ENCODE data around the gene RBMS3.

RBMS3 gene

DNA sequence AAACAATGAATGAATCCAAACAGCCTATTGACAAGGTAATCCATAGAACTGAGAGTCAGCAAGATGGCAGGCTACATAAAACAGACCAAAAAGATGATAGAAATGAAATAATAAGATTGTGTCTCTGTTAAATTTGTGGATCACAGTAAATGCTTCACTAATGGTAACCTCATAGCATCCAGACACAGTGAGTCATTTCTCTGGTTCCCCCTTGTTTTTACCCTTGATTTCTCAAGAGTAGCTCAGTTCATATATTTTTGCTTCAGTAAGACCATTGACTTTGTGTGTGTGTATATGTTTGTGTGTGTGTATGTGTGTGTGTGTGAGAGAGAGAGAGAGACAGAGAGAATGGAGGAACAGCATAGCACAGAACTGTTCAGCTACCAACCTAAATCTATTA lies 546.9 kb downstream of the RBMS3 start:
- in situ Hi-C loops (cut with HindIII; ENCODE audit: low sequenced_read_pairs), result no loop called here

DNA sequence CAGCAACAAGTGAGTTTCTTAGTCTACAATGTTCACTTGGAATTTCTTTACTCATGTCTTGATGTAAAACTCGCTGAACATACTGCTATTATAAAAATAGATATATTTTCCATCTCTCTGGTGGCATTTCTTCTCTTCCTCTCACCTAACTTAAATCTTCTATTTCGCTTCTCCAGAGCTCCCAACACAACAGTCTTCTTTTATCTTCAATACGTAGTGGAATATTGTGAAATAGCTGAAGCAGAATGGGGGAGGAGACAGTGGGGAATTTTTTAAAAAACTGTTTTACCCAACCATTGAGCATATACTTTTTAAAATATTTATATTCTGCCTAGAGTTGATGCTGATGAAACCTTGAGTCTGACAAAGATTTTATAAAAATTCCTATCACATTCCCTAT lies 548.5 kb downstream of the RBMS3 start:
- in situ Hi-C loops (cut with HindIII; ENCODE audit: low sequenced_read_pairs), result no loop called here

DNA sequence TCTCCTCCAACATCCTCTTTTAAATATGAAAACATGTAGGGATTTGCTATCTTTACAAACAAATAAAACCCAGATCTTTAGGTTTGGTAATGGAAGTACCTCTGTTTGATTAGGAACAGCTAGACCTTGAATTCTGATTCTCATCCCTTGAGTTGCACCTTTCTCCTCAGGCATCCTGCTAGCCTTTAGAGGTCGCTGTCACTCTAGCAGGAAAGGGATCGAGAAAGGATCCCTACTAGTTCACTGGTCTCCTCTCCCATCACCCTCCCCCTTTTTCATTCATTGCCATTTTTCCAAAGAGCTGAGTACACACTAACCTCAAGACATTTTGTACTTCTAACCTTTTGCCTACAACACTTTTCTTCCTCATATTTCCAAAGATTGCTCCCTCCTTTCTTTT lies 569.8 kb downstream of the RBMS3 start:
- in situ Hi-C loops (cut with HindIII; ENCODE audit: low sequenced_read_pairs), result no loop called here

DNA sequence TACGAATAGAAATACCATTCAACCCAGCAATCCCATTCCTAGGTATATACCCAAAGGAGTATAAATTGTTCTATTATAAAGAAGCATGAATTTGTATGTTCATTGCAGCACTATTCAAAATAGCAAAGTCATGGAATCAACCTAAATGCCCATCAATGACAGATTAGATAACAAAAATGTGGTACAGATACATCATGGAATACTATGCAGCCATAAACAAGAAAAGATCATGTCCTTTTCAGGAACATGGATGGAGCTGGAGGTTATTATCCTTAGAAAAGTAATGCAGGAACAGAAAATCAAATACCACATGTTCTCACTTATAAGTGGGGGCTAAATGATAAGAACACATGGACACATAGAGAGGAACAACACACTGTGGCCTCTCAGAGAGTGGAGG lies 571.9 kb downstream of the RBMS3 start:
- in situ Hi-C loops (cut with HindIII; ENCODE audit: low sequenced_read_pairs), result no loop called here

DNA sequence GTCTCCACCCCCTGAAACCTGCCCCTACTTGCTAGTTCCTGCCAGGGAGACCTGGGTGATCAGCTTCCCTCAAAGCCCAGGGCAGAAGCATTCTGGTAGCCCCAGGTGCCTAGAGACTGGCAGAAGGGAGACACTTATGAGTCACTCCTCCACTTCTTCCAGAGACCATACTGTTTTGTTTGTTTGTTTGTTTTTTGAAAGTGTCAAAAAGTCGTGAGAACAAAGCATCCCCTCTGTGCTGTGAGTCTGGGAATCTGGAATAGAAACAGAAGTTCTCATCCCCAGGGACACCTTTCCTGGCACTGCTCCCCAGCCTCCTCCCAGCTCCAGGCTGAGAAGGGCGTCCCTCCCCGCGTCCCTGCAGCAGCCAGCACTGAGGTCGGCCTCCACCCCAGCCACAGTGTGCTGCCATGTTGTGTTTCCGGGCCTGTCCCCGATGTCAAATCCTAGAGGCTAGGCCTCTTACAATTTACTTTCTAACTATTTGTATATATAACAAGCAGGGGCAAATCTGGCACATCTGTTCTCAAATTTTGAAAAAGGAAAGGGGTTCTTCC lies 573.0 kb downstream of the RBMS3 start:
- in situ Hi-C loops (cut with HindIII; ENCODE audit: low sequenced_read_pairs), result no loop called here

DNA sequence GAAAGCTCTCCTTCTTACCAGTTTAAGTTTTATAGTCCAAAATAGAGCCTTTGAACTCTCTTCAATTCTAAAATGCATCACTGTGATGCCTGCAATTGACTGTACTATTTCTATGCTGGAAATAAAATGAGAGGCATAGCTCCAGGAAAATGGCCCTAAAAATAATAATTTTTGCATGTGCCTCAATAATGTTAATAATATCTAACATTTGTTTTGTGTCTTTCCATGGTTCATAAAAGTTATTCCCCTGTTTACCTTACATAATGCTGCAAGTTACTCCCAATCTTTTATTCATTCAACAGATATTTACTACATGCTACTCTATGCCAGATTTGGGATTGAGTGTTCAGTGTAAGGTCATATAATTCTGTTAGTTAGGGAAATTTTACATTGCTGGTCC lies 574.0 kb downstream of the RBMS3 start:
- in situ Hi-C loops (cut with HindIII; ENCODE audit: low sequenced_read_pairs), result no loop called here

DNA sequence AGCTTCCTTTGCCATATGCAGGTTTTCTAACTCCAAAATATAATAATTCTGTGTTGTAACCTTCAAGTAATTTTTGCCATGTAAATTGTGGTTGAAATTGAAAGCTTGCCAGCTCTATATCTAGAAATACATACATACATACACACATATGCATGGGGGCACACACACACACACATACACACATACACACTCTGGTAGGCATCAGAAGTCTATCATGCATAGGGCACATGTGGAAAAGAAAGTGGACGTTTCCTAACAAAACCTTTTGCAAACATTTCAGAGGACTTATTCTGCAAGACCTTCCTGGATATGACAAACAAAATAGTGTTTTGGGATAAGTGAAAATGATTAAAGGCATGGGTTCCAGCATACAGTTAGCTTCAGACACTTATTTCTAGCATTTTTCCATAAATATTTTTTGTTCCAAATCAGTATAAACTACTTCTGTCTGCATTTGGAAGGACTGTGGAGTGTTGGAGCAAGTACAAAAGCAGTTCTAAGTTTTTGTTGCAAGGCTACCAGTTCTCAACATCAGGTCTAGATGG lies 578.9 kb downstream of the RBMS3 start:
- in situ Hi-C loops (cut with HindIII; ENCODE audit: low sequenced_read_pairs), result no loop called here

DNA sequence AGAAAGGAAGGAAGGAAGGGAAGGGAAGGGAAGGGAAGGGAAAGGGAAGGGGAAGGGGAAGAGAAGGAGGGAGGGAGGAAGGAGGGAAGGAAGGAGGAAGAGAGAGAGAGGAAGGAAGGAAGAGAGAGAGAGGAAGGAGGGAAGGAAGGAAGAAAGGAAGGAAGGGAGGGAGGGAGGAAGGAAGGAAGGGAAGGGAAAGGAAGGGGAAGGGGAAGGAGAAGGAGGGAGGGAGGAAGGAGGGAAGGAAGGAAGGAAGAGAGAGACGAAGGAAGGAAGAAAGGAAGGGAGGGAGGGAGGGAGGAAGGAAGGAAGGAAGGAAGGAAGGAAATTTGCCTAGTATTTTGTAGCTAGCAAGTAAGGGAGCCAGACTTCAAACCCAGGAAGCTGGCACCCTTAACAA lies 583.9 kb downstream of the RBMS3 start:
- in situ Hi-C loops (cut with HindIII; ENCODE audit: low sequenced_read_pairs), result no loop called here

DNA sequence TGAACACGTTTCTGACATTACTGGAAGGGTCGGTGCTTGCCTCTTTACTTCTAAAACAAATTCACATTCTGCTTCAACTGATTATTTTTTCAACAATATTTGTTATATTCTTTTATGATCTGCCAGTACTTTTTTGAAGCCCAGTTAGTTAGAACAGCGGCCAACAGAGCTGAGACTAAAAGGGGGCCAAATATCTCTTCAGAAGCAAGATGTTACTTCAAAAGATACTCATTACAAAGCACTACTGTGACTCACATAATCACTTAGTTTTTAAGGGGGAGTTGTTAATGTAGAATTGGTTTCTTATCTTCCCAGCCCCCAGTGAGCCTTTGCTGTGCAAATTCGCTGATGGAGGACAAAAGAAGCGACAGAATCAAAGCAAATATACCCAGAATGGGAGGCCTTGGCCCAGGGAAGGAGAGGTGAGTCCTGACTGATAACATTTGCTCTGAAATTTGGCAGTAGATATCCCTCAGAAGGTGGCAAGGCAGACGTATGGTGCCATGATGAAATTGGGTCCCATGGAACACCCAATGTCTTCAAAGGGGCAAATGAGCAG lies 587.8 kb downstream of the RBMS3 start:
- in situ Hi-C loops (cut with HindIII; ENCODE audit: low sequenced_read_pairs), result no loop called here

DNA sequence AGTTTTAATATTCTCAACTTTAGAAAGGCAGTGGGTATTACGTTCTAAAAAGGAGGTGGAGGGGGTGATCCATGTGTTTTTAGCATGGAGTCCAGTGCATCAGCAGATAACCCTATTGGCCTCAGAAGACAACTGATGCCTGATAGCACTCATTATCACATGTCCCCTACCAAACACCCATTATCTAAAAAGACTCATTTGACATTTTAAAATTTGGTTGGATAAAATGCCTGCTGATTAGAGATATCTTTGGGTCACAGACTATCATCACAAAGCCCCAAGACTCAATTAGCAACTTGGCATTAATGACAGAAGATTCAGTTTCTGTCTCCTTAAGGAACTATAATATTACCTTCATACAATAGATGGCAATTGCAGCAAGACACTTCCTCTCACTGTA lies 589.3 kb downstream of the RBMS3 start:
- in situ Hi-C loops (cut with HindIII; ENCODE audit: low sequenced_read_pairs), result no loop called here

DNA sequence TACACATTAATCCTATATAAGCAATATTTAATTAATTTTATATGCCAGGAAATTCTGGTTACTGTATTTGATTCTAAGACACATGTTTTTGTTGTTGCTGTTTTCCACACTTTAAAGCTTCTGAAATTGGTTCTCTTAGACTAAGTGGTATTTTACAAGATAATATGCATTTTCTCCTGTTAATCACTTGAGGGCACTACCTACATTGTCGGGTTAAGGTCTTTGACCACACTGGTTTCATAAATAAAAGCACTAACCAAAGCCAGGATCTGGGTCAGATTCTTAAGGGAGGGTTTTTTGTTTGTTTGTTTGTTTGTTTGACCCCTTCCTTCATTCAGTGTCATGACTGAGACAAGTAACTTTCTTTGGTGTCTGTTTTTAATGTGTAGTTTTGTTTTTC lies 590.2 kb downstream of the RBMS3 start:
- in situ Hi-C loops (cut with HindIII; ENCODE audit: low sequenced_read_pairs), result no loop called here

DNA sequence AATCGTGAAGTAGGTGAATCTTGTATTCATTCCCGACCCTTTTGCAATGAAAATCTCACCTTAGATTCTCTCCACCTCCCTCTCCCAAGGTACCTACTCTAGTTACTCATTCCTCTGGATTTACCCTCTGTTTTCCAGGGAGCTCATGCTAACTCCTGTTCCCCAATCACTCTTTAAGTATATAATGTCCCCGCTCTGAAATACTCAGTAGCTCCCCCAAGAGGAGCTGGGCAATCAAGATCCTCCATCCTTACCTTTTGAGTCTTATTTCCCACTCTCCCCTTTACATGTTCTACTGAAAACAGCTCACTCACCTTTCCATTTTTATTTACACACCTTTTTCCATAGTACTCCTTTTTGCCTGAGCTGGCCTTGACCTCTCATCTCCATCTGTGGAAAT lies 599.9 kb downstream of the RBMS3 start:
- in situ Hi-C loops (cut with HindIII; ENCODE audit: low sequenced_read_pairs), result no loop called here

DNA sequence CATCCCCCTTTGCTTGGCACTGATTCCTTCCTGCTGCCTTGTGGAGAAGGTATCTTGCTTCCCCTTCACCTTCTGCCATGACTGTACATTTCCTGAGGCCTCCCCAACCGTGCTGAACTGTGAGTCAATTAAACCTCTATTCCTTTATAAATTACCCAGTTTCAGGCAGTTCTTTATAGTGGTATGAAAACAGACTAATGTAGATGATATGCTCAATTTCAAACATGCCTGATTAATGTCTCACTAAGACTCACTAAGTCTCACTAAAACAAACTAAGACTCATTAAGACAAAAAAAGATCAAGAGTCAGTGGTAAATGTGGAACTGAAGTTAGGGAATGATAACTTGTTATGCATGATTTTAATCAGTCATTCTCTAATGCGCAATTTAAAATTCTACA lies 606.6 kb downstream of the RBMS3 start:
- in situ Hi-C loops (cut with HindIII; ENCODE audit: low sequenced_read_pairs), result no loop called here

DNA sequence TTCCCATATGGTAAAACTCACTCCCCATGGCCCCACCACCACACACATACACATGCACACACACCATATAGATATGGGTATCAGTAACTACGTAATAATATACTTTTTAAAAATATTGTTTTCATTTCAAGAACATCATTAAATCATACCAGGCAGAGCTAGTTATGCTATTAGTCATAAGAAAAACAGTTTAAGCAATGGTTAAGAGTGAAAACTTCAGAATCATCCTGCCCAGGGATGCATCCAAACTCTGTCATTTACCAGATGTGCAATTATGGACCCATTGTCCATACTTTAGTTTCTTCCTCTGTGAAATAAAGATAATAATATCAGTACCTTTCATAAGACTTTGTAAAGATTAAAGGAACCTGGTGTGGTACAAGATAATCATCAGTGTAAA lies 608.3 kb downstream of the RBMS3 start:
- in situ Hi-C loops (cut with HindIII; ENCODE audit: low sequenced_read_pairs), result no loop called here

DNA sequence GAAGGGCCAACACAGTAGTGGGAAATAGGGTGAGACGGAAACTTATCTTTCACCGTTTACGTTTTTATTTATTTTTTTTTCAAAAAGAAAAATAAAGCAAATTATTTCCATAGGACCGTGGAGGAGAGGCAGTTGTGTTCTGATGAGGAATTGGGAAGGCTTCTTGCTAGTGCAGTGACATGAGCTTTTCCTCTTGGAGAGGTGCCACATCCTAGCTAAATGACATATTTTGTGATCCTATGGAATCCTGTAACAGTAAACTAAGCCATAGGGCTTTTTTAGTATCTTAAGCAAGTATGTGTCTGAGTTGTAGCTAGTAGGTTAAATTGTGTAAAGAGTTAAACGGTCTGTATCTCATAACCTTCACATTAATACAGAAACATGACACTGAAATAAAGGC lies 609.9 kb downstream of the RBMS3 start:
- in situ Hi-C loops (cut with HindIII; ENCODE audit: low sequenced_read_pairs), result no loop called here

DNA sequence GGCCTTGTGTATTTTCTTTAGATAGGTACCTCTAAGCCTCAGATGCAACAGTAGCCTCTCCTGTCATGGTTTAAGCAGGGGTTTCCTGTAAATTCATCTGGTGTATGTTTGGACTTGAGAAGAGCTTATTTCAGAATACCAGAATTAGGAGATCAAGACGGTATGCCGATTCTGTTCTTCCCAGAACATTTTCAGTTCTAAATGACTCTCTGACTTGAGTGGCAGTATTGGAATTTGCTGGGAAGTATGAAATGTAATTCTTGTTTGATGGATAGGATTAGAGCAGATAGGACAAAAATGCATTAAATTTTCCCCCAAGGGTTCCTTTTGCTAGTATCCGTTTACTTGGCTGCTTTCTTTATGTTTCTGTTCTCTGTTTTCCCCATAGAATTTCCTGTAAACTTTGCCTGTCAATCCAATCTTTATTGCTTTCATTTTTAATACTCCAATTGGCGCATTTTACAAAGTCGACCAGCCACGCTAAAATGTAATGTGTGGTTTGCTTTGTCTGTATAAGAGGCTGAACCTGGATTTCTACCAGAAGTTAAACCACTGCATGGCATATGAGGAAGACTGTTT lies 612.2 kb downstream of the RBMS3 start:
- in situ Hi-C loops (cut with HindIII; ENCODE audit: low sequenced_read_pairs), result no loop called here

DNA sequence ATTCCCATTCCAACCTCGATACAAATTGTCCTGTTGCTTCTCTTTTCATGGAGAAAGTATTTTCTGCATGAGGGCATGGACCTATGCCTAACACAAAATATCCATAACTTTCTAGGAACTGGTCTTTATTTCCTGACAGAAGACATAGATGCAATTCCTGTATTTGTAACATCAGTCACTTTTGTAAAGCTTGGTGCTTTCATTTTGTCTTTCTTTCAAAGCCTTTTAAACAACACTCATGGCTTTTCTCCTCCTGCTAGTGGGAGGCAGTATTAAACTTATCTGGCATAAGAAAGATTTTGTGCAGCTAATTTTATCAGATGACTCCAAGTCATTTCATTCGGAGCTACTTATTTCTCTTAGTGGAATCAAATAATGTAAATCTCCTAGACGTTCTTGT lies 616.0 kb downstream of the RBMS3 start:
- in situ Hi-C loops (cut with HindIII; ENCODE audit: low sequenced_read_pairs), result no loop called here

DNA sequence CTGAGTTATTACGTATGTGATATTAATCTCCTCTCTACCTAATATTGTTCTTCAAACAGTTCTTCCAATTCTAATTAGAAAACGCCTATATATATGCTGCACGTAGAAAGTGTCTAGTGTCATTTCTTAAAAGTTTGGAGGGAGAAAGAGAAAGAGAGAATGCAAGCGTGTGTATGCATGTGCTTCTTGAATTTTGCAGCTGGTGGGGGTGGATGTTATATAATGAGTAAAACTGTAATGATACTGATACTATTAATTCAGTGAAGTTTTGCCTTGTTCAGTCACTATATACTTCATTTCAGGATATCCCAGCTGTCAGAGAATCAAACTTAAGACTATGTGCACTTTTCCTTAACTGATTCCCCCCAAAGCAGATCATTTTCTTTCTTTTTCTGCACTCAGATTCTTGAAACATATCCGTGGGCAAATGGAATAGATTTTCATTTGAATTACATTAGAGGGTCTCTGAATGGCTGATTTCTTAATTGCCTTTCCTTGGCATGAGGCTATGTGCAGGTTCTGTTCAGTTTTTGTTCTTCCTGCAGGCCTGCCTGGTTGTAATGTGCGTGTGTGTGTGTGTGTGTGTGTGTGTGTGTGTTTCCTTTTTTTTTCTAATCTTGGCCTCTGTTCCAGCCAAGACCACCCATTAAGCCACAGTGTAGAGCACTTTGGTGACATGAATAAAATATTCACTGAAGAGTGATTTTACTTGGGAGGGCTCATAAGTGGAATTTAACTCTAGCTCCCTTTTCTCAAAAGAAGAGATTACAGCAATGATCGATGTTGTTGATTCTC lies 617.5 kb downstream of the RBMS3 start:
- in situ Hi-C loops (cut with HindIII; ENCODE audit: low sequenced_read_pairs), result no loop called here

DNA sequence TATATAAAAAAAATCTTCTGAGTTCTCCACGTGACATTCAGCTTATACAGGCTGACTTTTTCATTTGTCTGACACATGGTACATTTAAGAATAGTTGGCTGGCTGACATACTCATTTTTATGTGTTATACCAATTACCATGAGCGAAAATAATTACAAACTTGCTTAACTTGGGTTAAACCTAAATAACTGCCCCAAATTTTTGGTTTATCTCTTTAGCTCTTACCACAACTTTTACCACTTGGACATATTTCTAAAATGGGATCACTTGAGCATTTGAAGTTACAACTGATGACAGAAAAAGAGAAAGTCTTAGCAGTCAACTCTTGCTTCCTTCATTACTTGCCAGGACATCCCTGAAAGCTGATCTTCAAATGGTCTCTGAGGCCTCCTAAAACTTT lies 618.1 kb downstream of the RBMS3 start:
- in situ Hi-C loops (cut with HindIII; ENCODE audit: low sequenced_read_pairs), result no loop called here

DNA sequence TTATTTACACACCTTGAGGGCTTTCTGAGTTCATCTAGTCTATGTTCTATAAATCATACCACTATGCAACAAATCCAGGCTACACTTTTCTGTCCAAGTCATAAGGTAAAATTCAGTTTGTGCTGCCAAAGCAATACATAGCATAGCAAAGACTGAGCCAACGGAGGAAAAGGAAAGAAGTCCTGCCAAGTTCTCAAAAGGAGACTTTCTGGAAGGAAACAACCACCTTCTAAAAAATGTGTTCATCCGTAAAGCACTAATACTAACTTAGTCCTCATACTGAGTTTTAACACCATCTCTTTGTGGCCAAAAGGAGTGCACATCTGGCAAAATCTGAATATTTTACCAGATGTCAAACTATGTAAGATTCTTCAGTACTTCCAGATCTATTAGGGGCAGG lies 620.2 kb downstream of the RBMS3 start:
- in situ Hi-C loops (cut with HindIII; ENCODE audit: low sequenced_read_pairs), result no loop called here

DNA sequence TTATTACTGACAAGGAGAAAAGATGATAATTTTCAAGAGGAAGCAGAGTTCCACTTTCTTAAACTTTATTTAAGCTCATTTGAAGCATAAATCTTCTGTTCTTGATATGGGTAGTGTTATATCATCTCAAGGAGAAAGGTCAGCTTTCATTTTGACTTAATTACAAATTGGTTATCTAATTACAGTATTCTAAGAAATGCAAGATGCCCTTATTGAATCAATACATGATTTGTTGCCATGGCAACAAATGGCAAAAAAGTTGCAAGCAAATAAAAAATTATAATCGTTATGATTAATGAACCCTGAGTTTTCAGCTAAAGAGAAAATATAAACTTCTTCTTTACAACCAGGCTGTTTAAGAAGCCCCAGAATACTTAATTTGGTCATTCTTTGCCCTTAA lies 622.7 kb downstream of the RBMS3 start:
- in situ Hi-C loops (cut with HindIII; ENCODE audit: low sequenced_read_pairs), result no loop called here

DNA sequence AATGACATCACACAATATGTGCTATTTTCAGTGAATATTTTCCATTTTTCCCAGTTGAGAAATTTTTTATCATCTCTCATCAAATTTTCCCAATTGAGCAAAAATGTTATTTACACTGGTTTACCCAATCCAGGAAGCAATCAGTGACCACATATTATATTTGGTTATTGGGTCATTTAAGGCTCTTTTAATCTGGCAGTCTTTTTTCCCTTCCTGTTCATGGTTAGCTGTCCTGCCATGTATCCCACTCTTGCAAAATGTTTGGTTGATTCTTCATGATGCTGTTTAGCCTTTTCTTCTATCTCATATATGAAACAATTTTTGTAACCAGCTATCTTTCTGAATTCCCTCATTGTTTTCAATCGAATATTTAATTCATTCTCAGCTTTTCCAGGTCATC lies 626.0 kb downstream of the RBMS3 start:
- in situ Hi-C loops (cut with HindIII; ENCODE audit: low sequenced_read_pairs), result no loop called here
